Muscle of back (tissue), 11 donors: ENCODE data around the gene TM9SF4. TPM values are rescaled to one million over a fixed set of nuclear protein-coding genes. Genes with fewer than 3 reads are reported as not detected.
"Not testable (repeated sequence)": the region's sequence is repeated elsewhere in the genome, so short reads cannot be mapped to it uniquely, and the experiment has no call there.

ENCODE experiments used
- DNase-seq, 3 donors: peaks; one replicate each; pipeline versions ENCODE4 v3.0.0 to v3.0.0-alpha.2; 2013
- polyA plus RNA-seq, 10 donors: library from polyadenylated mRNA; unstranded; fragments of 120-200 nt; gene quantifications; one replicate each; pipeline ENCODE4 v1.2.1, GENCODE V29; 2013; ENCODE audit not compliant: insufficient read length in 10 of 10

TM9SF4 gene
- polyA plus RNA-seq, 10 donors, result 39.8 to 49.9 (median 42.5) TPM

- DNase-seq, result no peak
These were observed 79.0 kb downstream of the TM9SF4 start for GRCh38 chr20:32188376-32189122.

DNA sequence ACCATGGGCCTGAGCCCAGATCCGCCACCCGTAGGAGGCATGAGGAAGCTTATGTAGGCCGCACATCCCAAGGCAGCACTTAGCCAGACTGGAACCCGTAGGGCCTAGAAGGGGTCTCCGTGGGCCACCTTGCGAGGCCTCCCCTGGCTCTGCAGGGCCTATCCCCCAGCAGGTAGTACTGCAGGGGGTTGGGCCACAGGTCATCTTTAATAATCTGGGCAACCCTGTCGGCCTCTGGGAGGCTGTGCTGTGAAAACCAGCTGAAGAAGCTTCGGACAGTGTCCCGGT, 79.6 kb downstream of the TM9SF4 start:
- DNase-seq, result no peak

- peak in 2 of 3 donors; percentile 21 to 84 for DNase-seq
These were observed 80.4 kb downstream of the TM9SF4 start for GRCh38 chr20:32189691-32190615.

- DNase-seq, result peak in 1 of 3 donors; percentile 17
These were observed 81.3 kb downstream of the TM9SF4 start for GRCh38 chr20:32190616-32191415.

- no peak for DNase-seq
These were observed 81.9 kb downstream of the TM9SF4 start for GRCh38 chr20:32191422-32191821.

DNA sequence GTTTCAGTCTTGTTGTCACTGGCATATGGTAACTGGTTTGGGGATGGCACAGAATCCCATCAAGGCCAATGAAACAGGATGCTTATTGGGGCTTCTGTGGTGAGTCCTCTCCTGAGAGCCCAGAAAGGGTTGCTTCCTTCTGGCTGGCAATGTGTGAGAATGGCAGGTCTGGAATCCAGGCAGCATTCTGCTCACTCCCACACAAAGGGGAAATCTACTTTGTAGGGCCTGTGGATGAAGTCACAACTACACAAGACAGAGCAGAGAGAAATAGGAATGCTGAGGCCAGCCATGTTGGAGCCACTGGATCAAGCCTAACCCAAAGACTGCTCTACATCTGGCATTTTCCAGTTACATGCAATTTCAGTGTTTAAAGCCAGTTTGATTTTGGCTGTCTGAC, 82.4 kb downstream of the TM9SF4 start:
- no peak for DNase-seq

- no peak for DNase-seq
These were observed 83.2 kb downstream of the TM9SF4 start for GRCh38 chr20:32192698-32193097.

GRCh38 chr20:32193336-32193735, 83.8 kb downstream of the TM9SF4 start:
- not testable (repeated sequence) for DNase-seq

DNA sequence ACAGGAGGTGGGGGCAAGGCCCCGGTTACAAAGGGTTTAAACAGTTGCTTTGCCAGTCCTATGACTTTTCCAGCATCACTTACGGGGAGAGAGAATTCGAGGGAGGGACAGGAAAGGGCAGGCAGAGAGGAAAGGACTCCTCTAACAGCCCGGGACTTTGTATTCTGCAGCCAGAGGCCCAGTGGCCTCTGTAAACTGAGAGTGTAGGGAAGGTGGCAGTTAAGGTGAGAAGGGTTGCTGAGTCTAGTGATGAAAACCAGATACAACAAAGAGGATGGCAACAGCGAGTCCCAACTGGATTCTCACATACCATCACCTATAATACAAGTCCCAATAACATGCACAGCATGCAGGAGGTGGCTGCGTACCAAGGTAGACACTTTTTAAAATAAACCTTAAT, 84.5 kb downstream of the TM9SF4 start:
- DNase-seq, result no peak

- no peak for DNase-seq
These were observed 86.1 kb downstream of the TM9SF4 start for GRCh38 chr20:32195581-32195980.

GRCh38 chr20:32196613-32197012, 87.1 kb downstream of the TM9SF4 start:
- DNase-seq, result not testable (repeated sequence)

DNA sequence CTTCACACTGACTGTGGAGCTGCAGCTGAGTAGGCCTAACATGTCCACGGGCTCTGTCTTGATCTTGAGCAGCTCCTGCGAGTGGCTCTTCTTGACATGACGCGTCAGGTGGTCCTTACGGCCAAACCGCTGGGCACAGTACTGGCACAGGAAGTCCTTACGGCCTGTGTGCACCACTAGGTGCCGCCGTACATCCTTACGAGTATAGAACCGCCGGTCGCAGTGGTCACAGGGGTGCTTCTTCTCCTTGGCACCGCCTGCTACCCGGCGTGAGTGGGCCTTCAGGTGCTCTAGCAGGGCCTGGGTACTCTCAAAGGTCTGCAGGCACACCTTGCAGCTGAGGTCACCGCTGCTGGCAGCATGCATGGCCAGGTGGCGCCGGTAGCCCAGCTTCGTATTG, 87.6 kb downstream of the TM9SF4 start:
- not testable (repeated sequence) for DNase-seq

GRCh38 chr20:32199006-32199405, 89.5 kb downstream of the TM9SF4 start:
- no peak for DNase-seq

GRCh38 chr20:32201296-32201976, 91.9 kb downstream of the TM9SF4 start:
- no peak for DNase-seq

- no peak for DNase-seq
These were observed 92.5 kb downstream of the TM9SF4 start for GRCh38 chr20:32201977-32202363.

DNA sequence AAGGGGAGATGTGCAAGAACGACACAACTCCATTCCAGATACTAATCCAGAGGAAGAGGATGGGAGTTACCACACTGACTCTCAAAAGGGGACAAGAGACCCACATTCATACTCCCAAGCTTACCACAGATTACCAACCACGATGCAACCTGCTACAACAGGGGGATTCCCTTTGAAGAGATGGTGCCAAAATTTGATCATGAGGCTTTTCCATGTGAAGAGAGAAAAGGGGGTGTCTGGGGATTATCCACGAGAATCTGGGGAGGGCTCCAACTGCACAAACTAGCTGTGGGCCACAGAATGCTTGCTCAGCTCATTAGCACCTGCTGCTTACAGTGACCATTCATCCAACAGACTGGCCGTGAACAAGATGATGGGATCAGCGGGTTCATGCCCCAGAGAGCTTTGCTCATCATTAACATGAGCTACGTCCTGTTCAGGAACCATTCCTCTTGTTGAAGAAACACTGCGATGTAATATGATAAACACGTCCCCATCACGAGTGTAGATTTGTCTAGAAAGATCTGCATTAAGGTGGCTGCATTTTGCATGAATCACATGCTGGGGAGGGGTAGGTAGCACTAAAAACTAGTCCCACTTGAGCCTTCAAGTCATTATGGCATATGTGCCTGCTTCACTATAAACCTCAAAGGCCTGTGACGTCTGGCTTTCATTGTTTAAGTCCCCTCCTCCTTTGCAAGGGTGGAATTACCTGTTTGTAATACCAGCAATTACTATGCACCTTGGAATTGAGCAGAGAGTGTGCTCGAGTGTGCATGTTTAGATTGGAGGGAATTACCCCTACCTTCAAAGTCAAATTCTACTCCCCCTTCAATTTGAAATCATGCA, 94.1 kb downstream of the TM9SF4 start:
- DNase-seq, result no peak

DNA sequence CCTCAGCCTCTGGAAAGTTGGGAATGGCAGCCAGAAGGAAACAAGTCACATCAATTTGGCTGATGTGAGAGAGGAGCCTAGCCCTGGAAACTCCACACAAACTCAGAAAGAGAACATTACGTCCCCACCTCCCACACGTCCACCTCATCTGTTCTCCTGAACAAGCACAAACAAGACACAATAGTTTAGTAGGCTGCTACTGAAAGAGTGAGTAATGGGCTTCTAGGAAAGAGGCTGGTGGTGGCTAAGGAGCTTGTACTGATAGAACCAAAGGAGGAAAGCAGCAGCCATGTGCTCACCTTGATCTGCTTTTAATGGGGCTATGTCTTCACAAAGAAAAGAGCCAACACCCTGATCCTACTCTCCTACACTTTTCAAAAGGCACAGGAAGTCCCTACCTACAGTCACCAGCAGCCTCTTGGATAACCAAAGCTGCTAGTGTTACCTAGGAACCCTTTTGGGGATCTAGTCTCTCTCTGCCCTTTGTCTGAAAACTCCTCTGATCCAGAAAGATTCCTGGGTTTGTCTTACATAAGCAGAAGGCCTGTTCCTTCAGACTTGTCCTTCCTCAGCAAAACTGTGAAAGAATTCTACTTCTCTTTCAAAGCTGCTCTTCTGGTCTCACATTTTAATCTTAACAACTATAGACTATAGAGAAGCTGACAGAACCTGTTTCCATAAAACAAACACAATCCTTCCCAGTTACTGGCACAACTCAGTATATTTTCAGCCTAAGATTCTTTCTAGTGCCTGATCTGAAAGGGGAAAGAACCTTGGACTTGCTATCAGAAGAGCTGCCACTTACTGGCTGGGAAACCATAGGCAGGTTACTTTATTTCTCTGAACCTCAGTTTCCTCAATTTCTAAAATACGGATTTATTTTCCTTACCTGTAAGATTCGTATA, 94.9 kb downstream of the TM9SF4 start:
- DNase-seq, result no peak

- DNase-seq, result peak in 1 of 3 donors; percentile 7
These were observed 95.8 kb downstream of the TM9SF4 start for GRCh38 chr20:32205110-32205842.
